GM12878 (cell line): Measurements from ENCODE around the gene RPS23. TPM values are rescaled to one million over a fixed set of nuclear protein-coding genes. Genes with fewer than 3 reads are reported as not detected.

Experiments
- ATAC-seq: fragments of 200-7000 bp; cut with Tn5 transposase; 3 replicates; pipeline ENCODE4 v1.9.1; 2020; ENCODE audit warnings: mild to moderate bottlenecking, moderate library complexity
- BruUV-seq: library from RNA; stranded (reverse); fragments of 400-500 nt; replicated peaks from 2 replicates; lab custom pipeline; 2021; lab: Mats Ljungman, UMichigan
- CTCF ChIA-PET: fragments of 300-600 bp; sonication (Branson Sonifier 250); formaldehyde crosslinking; extraction: SDS; loops from one replicate; lab custom pipeline; 2021; ENCODE audit warnings: inconsistent platforms; lab: Yijun Ruan, JAX
- POLR2A ChIA-PET: fragments of 350-600 bp; formaldehyde crosslinking; extraction: SDS; loops from one replicate; lab custom pipeline; 2021; ENCODE audit warnings: inconsistent platforms; lab: Charles Lee
- RAD21 ChIA-PET: fragments of 300-600 bp; sonication (Branson Sonifier 250); formaldehyde crosslinking; loops from one replicate; lab custom pipeline; 2023; ENCODE audit warnings: antibody characterized with exemption; ENCODE audit not compliant: unreplicated experiment; lab: Charles Lee
- SMC1A ChIA-PET: fragments of 300-600 bp; sonication (Branson Sonifier 250); formaldehyde crosslinking; loops from one replicate; lab custom pipeline; 2023; ENCODE audit not compliant: unreplicated experiment, uncharacterized antibody; lab: Charles Lee
- DNase-seq: peaks from one replicate; pipeline ENCODE4 v3.0.0-alpha.2; 2011; ENCODE audit warnings: low read depth, low spot score
- FAIRE-seq: peaks from 3 replicates; lab custom pipeline; 2011; peaks lifted over from hg19 to GRCh38; lab: Jason Lieb, UNC
- H2AFZ ChIP-seq: 2 replicates; pipeline ENCODE4 v1.6.0; 2011; ENCODE audit warnings: low read depth, low read length, control low read depth; ENCODE audit not compliant: control insufficient read depth
- H3K27ac ChIP-seq: 2 replicates; pipeline ENCODE4 v1.5.1; 2011; ENCODE audit warnings: control low read depth; ENCODE audit not compliant: control insufficient read depth, insufficient read depth
- H3K27me3 ChIP-seq, 2 experiments: replicated peaks in 1 of 2; 2 replicates each; pipeline versions ENCODE4 v1.6.0 to v1.6.1; 2011; ENCODE audit warnings: low read length in 1 of 2; ENCODE audit not compliant: control insufficient read depth in 2 of 2, insufficient read depth in 2 of 2
- H3K36me3 ChIP-seq, 2 experiments: 2 replicates each; pipeline ENCODE4 v1.5.1; 2011; ENCODE audit warnings: low read length in 1 of 2; ENCODE audit not compliant: control insufficient read depth in 2 of 2, insufficient read depth in 2 of 2
- H3K4me1 ChIP-seq: 2 replicates; pipeline ENCODE4 v1.6.1; 2011; ENCODE audit warnings: mild to moderate bottlenecking, low read length, moderate library complexity, mixed read lengths; ENCODE audit not compliant: control insufficient read depth, insufficient read depth
- H3K4me2 ChIP-seq: 2 replicates; pipeline ENCODE4 v1.6.0; 2011; ENCODE audit warnings: control low read depth; ENCODE audit not compliant: control insufficient read depth, insufficient read depth
- H3K4me3 ChIP-seq: fragments of 200-600 bp; sonication (generic); 2 replicates; pipeline ENCODE4 v1.5.1; 2016
- H3K79me2 ChIP-seq: 2 replicates; pipeline ENCODE4 v1.6.0; 2011; ENCODE audit warnings: low read length; ENCODE audit not compliant: control insufficient read depth, insufficient read depth
- H3K9ac ChIP-seq: 2 replicates; pipeline ENCODE4 v1.8.0; 2011; ENCODE audit warnings: low read length, control low read depth, mixed read lengths; ENCODE audit not compliant: control insufficient read depth, insufficient read depth
- H3K9me3 ChIP-seq: replicated peaks from 3 replicates; pipeline ENCODE4 v1.5.1; 2011; ENCODE audit warnings: mild to moderate bottlenecking, low read length; ENCODE audit not compliant: control insufficient read depth, insufficient read depth
- H4K20me1 ChIP-seq: 2 replicates; pipeline ENCODE4 v1.6.0; 2011; ENCODE audit not compliant: control insufficient read depth, insufficient read depth
- CBFB ChIP-seq: IDR thresholded peaks from 2 replicates; pipeline ENCODE4 v1.6.1; 2016; ENCODE audit warnings: antibody characterized with exemption, low read depth
- FOS ChIP-seq: IDR thresholded peaks from 3 replicates; pipeline ENCODE4 v1.6.1; 2011; ENCODE audit warnings: borderline replicate concordance; ENCODE audit not compliant: insufficient read length; ENCODE audit errors: extremely low read depth
- FOXM1 ChIP-seq: IDR thresholded peaks from 2 replicates; pipeline ENCODE4 v1.6.1; 2012; ENCODE audit warnings: low read depth, mild to moderate bottlenecking, inconsistent platforms, low read length, moderate library complexity
- HDAC6 ChIP-seq: fragments of 200-600 bp; sonication (generic); IDR thresholded peaks from one replicate; pipeline ENCODE4 v1.8.0; 2017; ENCODE audit warnings: antibody characterized with exemption; ENCODE audit not compliant: unreplicated experiment
- HDGF ChIP-seq: fragments of 450-650 bp; IDR thresholded peaks from 2 replicates; pipeline ENCODE4 v1.6.1; 2016; ENCODE audit warnings: antibody characterized with exemption
- HSF1 ChIP-seq: fragments of 150-350 bp; IDR thresholded peaks from 2 replicates; pipeline ENCODE4 v1.6.1; 2014; ENCODE audit warnings: mild to moderate bottlenecking, low read depth, low read length
- KAT2A ChIP-seq: conservative IDR thresholded peaks from 2 replicates; pipeline ENCODE4 v1.6.1; 2011; ENCODE audit warnings: low read depth, low read length; ENCODE audit not compliant: control insufficient read depth
- RB1 ChIP-seq: fragments of 450-650 bp; formaldehyde crosslinking; IDR thresholded peaks from 2 replicates; pipeline ENCODE4 v1.6.1; 2017; ENCODE audit warnings: mild to moderate bottlenecking, borderline replicate concordance
- TBL1XR1 ChIP-seq: IDR thresholded peaks from 2 replicates; pipeline ENCODE4 v1.6.1; 2012; ENCODE audit warnings: low read depth, low read length, improper control_type of control experiment
- ZZZ3 ChIP-seq: IDR thresholded peaks from 2 replicates; pipeline ENCODE4 v1.6.1; 2011; ENCODE audit warnings: low read depth; ENCODE audit not compliant: control insufficient read depth, insufficient read length
- WGBS: methylation state at CpG from one replicate; pipeline ENCODE4 v1.1.6; 2016; ENCODE audit warnings: low lambda C conversion rate; ENCODE audit not compliant: insufficient replicate concordance, insufficient coverage; ENCODE audit errors: missing lambda C conversion rate; 5-methylcytosine and 5-hydroxymethylcytosine counted together
- in situ Hi-C: fragments of 300-500 bp; cut with MboI; formaldehyde crosslinking; loops from 9 replicates; pipeline ENCODE4 v1.14.3; 2018; ENCODE audit warnings: mixed read lengths
- intact Hi-C: fragments of 100-400 bp; cut with micrococcal nuclease; formaldehyde crosslinking; loops from one replicate; pipeline ENCODE4 v1.14.2; 2022; ENCODE audit not compliant: unreplicated experiment
- polyA plus RNA-seq, 11 experiments: library from polyadenylated mRNA; depleted of rRNA in 4 of 11; unstranded in 6 of 11; stranded (reverse) in 5 of 11; fragments of >200 nt; fragmentation: Nextera tagmentation in 4 of 11; fragmentation: Illumina TruSeq in 1 of 11; extraction: Ambion mirVana in 4 of 11; extraction: Trizol in 1 of 11; gene quantifications; 1 replicate in 1 of 11; 2 replicates in 10 of 11; pipeline versions ENCODE4 v1.2.1 to v1.2.3, GENCODE V29; 2011 to 2016; ENCODE audit warnings: inconsistent platforms in 2 of 11, missing spikeins in 2 of 11, low read depth in 1 of 11
- total RNA-seq, 4 experiments: library from RNA; depleted of rRNA in 3 of 4; stranded (reverse); fragments of >200 nt in 3 of 4; fragmentation: Illumina TruSeq in 1 of 4; extraction: Trizol in 1 of 4; gene quantifications; 2 replicates each; pipeline versions ENCODE4 v1.2.1 to v1.2.3, GENCODE V29; 2013 to 2021
- TF ChIP-seq, protein P1 (sequence below): IDR thresholded peaks from 2 replicates; pipeline ENCODE4 v1.6.1; 2011; ENCODE audit warnings: borderline replicate concordance, low read depth, mild to moderate bottlenecking, moderate library complexity, low read length; ENCODE audit not compliant: insufficient read depth, poor library complexity, severe bottlenecking
- TF ChIP-seq, protein P2 (sequence below): fragments of 450-650 bp; formaldehyde crosslinking; IDR thresholded peaks from 2 replicates; pipeline ENCODE4 v1.4.0; 2020; ENCODE audit warnings: mild to moderate bottlenecking, moderate library complexity
- TF ChIP-seq, protein P3 (sequence below): IDR thresholded peaks from 2 replicates; pipeline ENCODE4 v1.6.1; 2011; ENCODE audit warnings: low read depth, low read length, improper control_type of control experiment, borderline replicate concordance

RPS23 gene
- total and polyA plus RNA-seq, 10 of the 15 experiments (the other 5 are each of a cell fraction or from before 2014, with no cell fraction given): 2,489 to 8,145 (median 5,256) TPM

DNA sequence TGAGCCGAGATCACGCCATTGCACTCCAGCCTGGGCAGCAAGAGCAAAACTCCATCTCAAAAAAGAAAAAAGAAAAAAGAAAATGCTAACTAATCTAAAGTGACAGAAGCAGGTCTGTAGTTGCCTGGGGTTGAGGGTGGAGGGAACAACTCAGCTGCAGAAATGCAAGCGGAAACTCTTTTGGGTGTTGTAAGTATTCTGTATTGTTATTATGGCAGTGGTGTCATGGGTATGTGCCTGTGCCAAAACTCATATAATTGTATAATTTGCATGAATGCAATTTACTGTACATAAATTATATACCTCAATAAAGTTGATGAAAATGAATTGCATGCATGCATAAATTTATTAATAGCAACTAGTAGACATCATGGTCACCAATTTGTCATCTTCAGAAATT lies 23.0 kb upstream of the RPS23 start:
- intact Hi-C loops (no loop called here), in situ Hi-C loops (no loop called here)
- Histone ChIP-seq H2AFZ (no peak overlapping the region), H4K20me1 (no peaks in the 10 kb centered on the region), H3K4me1 (no peaks in the 10 kb centered on the region), H3K27ac (no peak overlapping the region), H3K79me2 (no peaks in the 10 kb centered on the region), H3K4me3 (no peak overlapping the region), H3K9me3 (no peaks in the 10 kb centered on the region), H3K27me3 (no peaks in the 10 kb centered on the region), H3K9ac (no peak overlapping the region), H3K36me3 (no peaks in the 10 kb centered on the region), H3K4me2 (no peak overlapping the region)
- BruUV-seq: no TSS peak
- ATAC-seq: no peak
- CTCF ChIA-PET: interaction anchor here (1.3 kb wide), 1 partner anchor 11 kb away, joined by 5 read pairs; no protein-coding TSS in a partner anchor
- RAD21 ChIA-PET: no interaction called here
- 97% methylated on average over 3 of the region's 3 CpGs for WGBS
- no peak for DNase-seq
- no peak for FAIRE-seq
- SMC1A ChIA-PET: no interaction called here
- POLR2A ChIA-PET: no interaction called here
- TF ChIP-seq, protein P1, sequence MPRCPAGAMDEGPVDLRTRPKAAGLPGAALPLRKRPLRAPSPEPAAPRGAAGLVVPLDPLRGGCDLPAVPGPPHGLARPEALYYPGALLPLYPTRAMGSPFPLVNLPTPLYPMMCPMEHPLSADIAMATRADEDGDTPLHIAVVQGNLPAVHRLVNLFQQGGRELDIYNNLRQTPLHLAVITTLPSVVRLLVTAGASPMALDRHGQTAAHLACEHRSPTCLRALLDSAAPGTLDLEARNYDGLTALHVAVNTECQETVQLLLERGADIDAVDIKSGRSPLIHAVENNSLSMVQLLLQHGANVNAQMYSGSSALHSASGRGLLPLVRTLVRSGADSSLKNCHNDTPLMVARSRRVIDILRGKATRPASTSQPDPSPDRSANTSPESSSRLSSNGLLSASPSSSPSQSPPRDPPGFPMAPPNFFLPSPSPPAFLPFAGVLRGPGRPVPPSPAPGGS: no peak
- TF ChIP-seq FOS: no peak
- TF ChIP-seq HDAC6: no peak
- no peak for TF ChIP-seq CBFB
- TF ChIP-seq KAT2A: no peak
- TF ChIP-seq TBL1XR1: no peak
- TF ChIP-seq, protein P2, sequence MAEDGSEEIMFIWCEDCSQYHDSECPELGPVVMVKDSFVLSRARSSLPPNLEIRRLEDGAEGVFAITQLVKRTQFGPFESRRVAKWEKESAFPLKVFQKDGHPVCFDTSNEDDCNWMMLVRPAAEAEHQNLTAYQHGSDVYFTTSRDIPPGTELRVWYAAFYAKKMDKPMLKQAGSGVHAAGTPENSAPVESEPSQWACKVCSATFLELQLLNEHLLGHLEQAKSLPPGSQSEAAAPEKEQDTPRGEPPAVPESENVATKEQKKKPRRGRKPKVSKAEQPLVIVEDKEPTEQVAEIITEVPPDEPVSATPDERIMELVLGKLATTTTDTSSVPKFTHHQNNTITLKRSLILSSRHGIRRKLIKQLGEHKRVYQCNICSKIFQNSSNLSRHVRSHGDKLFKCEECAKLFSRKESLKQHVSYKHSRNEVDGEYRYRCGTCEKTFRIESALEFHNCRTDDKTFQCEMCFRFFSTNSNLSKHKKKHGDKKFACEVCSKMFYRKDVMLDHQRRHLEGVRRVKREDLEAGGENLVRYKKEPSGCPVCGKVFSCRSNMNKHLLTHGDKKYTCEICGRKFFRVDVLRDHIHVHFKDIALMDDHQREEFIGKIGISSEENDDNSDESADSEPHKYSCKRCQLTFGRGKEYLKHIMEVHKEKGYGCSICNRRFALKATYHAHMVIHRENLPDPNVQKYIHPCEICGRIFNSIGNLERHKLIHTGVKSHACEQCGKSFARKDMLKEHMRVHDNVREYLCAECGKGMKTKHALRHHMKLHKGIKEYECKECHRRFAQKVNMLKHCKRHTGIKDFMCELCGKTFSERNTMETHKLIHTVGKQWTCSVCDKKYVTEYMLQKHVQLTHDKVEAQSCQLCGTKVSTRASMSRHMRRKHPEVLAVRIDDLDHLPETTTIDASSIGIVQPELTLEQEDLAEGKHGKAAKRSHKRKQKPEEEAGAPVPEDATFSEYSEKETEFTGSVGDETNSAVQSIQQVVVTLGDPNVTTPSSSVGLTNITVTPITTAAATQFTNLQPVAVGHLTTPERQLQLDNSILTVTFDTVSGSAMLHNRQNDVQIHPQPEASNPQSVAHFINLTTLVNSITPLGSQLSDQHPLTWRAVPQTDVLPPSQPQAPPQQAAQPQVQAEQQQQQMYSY (CRISPR knock-in tag): no peak
- TF ChIP-seq, protein P3, sequence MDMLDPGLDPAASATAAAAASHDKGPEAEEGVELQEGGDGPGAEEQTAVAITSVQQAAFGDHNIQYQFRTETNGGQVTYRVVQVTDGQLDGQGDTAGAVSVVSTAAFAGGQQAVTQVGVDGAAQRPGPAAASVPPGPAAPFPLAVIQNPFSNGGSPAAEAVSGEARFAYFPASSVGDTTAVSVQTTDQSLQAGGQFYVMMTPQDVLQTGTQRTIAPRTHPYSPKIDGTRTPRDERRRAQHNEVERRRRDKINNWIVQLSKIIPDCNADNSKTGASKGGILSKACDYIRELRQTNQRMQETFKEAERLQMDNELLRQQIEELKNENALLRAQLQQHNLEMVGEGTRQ: no peak
- no peak for TF ChIP-seq HSF1
- no peak for TF ChIP-seq RB1
- TF ChIP-seq ZZZ3: no peak
- no peak for TF ChIP-seq FOXM1
- no peak for TF ChIP-seq HDGF
